Gastroesophageal sphincter (tissue), 3 donors: Measurements from ENCODE around the gene FLT3.

ENCODE experiments used
- EP300 ChIP-seq: sonication (generic); formaldehyde crosslinking; IDR thresholded peaks from one replicate; pipeline ENCODE4 v1.6.1; 2017; ENCODE audit warnings: antibody characterized with exemption, mild to moderate bottlenecking
- POLR2A ChIP-seq, 2 donors: fragments of 450-650 bp; IDR thresholded peaks; one replicate each; pipeline ENCODE4 v1.6.1; 2017; ENCODE audit warnings: antibody characterized with exemption in 2 of 2, mild to moderate bottlenecking in 2 of 2, moderate library complexity in 1 of 2
- POLR2AphosphoS5 ChIP-seq: sonication (generic); formaldehyde crosslinking; IDR thresholded peaks from one replicate; pipeline ENCODE4 v1.6.1; 2017; ENCODE audit warnings: antibody characterized with exemption
- TF ChIP-seq, protein P1 (sequence below), 4 experiments: fragments of 200-600 bp in 2 of 4; fragments of 450-650 bp in 2 of 4; sonication (generic) in 1 of 4; IDR thresholded peaks; one replicate each; pipeline ENCODE4 v1.5.1; 2017 to 2019; ENCODE audit warnings: antibody characterized with exemption in 4 of 4, mild to moderate bottlenecking in 2 of 4, moderate library complexity in 2 of 4

- TF ChIP-seq, protein P1, sequence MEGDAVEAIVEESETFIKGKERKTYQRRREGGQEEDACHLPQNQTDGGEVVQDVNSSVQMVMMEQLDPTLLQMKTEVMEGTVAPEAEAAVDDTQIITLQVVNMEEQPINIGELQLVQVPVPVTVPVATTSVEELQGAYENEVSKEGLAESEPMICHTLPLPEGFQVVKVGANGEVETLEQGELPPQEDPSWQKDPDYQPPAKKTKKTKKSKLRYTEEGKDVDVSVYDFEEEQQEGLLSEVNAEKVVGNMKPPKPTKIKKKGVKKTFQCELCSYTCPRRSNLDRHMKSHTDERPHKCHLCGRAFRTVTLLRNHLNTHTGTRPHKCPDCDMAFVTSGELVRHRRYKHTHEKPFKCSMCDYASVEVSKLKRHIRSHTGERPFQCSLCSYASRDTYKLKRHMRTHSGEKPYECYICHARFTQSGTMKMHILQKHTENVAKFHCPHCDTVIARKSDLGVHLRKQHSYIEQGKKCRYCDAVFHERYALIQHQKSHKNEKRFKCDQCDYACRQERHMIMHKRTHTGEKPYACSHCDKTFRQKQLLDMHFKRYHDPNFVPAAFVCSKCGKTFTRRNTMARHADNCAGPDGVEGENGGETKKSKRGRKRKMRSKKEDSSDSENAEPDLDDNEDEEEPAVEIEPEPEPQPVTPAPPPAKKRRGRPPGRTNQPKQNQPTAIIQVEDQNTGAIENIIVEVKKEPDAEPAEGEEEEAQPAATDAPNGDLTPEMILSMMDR (IDR thresholded peaks at IDR 0.05): no peak
- no peak for TF ChIP-seq POLR2A (IDR thresholded peaks at IDR 0.05)
- no peak for TF ChIP-seq POLR2AphosphoS5
- no peak for TF ChIP-seq EP300
Observed at GRCh38 chr13:28031220-28031895, 69.0 kb downstream of the FLT3 start.
